Mucosa of rectum (tissue), 2 donors: ENCODE results near the gene GLP2R.

Source experiments
- H3K27ac ChIP-seq, 2 donors: one replicate each; pipeline ENCODE4 v1.7.0; 2013; ENCODE audit warnings: inconsistent platforms in 2 of 2, low read depth in 2 of 2, low read length in 2 of 2
- H3K27me3 ChIP-seq, 2 donors: one replicate each; pipeline ENCODE4 v1.7.0; 2013; ENCODE audit warnings: low read length in 2 of 2; ENCODE audit not compliant: control insufficient read depth in 2 of 2, insufficient read depth in 2 of 2
- H3K36me3 ChIP-seq, 2 donors: one replicate each; pipeline ENCODE4 v1.7.0; 2013; ENCODE audit warnings: low read length in 2 of 2; ENCODE audit not compliant: control insufficient read depth in 2 of 2, insufficient read depth in 2 of 2
- H3K4me1 ChIP-seq, 2 donors: one replicate each; pipeline ENCODE4 v1.7.0; 2013; ENCODE audit warnings: low read length in 2 of 2, mild to moderate bottlenecking in 1 of 2; ENCODE audit not compliant: control insufficient read depth in 2 of 2, insufficient read depth in 2 of 2
- H3K4me3 ChIP-seq, 2 donors: one replicate each; pipeline ENCODE4 v1.7.0; 2013; ENCODE audit warnings: low read length in 2 of 2
- H3K9ac ChIP-seq, 2 donors: one replicate each; pipeline ENCODE4 v1.7.0; 2013; ENCODE audit warnings: low read length in 2 of 2, low read depth in 1 of 2, mild to moderate bottlenecking in 1 of 2
- H3K9me3 ChIP-seq, 2 donors: one replicate each; pipeline ENCODE4 v1.7.0; 2013; ENCODE audit warnings: low read length in 2 of 2; ENCODE audit not compliant: control insufficient read depth in 2 of 2
- donor health status: healthy.
- donor health status: Normal muscosa, but diverticular disease.

GLP2R gene

GRCh38 chr17:9872852-9873251 is 47.1 kb downstream of the GLP2R start:
- Histone ChIP-seq H3K27ac (no peak overlapping the region), H3K9ac (no peak overlapping the region), H3K36me3 (no peaks in the 10 kb centered on the region), H3K4me1 (no peaks in the 10 kb centered on the region), H3K9me3 (no peaks in the 10 kb centered on the region), H3K27me3 (no peaks in the 10 kb centered on the region), H3K4me3 (no peak overlapping the region)

DNA sequence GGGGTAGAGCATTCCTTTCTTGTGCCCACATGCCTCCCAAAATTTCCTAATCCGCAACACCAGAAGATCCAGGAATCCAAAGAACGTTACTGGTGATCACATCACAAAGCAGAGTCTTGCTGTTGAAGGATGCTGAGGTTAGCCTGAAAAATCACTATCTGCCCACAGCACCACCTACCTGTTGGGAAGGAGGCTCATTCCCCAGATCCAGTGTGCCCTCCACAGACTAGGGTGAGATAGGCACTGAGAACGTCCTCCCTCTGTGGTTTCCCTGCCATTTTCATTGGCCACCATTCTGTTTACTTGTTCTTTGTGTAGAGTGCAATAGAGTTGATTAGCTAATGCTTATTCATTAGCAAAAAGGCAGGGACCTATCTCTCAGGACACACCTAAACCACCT is 49.0 kb downstream of the GLP2R start:
- Histone ChIP-seq H3K4me3 (no peak overlapping the region), H3K36me3 (no peaks in the 10 kb centered on the region), H3K27ac (peak overlapping the region in 1 of 2 donors; percentile 6), H3K4me1 (no peaks in the 10 kb centered on the region), H3K9me3 (no peaks in the 10 kb centered on the region), H3K9ac (no peak overlapping the region), H3K27me3 (no peaks in the 10 kb centered on the region)

GRCh38 chr17:9875441-9875840 is 49.7 kb downstream of the GLP2R start:
- H3K27me3 ChIP-seq, result no peaks in the 10 kb centered on the region
- no peak overlapping the region for H3K9ac ChIP-seq
- H3K9me3 ChIP-seq, result no peaks in the 10 kb centered on the region
- no peaks in the 10 kb centered on the region for H3K4me1 ChIP-seq
- no peak overlapping the region for H3K4me3 ChIP-seq
- no peaks in the 10 kb centered on the region for H3K36me3 ChIP-seq
- H3K27ac ChIP-seq, result no peak overlapping the region

DNA sequence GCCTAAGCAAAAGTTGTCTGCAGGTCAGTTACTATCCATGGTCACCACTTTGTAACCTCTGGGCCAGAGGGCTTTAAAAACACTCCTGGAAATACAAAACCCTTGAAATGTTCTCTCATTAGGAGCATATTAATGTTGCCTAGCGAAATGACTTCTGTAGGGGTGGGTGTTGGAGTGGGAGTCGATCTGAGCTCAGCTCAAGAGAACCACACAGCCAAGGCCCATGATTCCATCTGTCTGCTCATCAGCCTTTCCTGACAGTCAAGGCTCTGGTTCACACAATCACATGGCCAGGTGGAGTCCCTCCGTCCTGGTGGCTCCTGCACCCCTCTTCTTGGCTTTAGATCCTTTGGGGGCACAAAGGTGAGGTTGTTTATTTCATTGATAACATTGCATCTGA is 52.6 kb downstream of the GLP2R start:
- no peak overlapping the region for H3K9ac ChIP-seq
- H3K27ac ChIP-seq, result no peak overlapping the region
- H3K4me3 ChIP-seq, result no peak overlapping the region
- H3K9me3 ChIP-seq, result peaks cover 0 to 3% of the 10 kb centered on the region in 2 donors
- no peaks in the 10 kb centered on the region for H3K36me3 ChIP-seq
- no peaks in the 10 kb centered on the region for H3K27me3 ChIP-seq
- no peaks in the 10 kb centered on the region for H3K4me1 ChIP-seq

DNA sequence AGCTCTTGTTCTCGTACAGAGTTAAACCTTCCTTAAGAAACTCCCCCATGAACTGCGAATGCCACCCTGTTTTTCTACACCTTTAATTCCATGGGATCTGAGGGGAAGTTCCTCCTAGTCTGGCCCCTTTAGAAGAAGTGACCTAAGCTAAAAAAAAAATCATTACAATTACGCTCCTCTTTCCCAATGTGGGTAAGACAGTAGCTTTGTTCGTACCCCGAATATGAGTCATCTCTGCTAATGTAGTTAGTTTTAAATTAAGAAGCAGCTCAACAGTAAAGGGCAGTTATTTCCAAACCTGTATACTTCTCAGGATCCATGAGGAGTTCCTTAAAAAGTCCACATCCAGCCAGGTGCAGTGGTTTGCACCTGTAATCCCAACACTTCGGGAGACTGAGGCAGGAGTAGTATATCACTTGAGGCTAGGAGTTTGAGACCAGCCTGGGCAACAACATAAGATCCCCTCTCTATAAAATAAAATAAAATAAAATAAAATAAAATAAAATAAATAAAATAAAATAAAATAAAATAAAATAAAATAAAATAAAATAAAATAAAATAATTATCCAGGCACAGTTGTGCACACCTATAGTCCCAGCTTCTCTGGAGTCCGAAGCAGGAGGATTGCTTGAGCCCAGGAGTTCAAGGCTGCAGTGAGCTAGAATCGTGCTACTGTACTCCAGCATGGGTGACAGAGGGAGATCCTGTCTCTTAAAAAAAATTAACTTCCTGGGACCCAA is 53.2 kb downstream of the GLP2R start:
- H3K9ac ChIP-seq, result no peak overlapping the region
- no peak overlapping the region for H3K4me3 ChIP-seq
- H3K4me1 ChIP-seq, result no peaks in the 10 kb centered on the region
- H3K9me3 ChIP-seq, result peaks cover 0 to 3% of the 10 kb centered on the region in 2 donors
- H3K27ac ChIP-seq, result no peak overlapping the region
- no peaks in the 10 kb centered on the region for H3K36me3 ChIP-seq
- no peaks in the 10 kb centered on the region for H3K27me3 ChIP-seq

- Histone ChIP-seq H3K36me3 (no peaks in the 10 kb centered on the region), H3K27ac (no peak overlapping the region), H3K4me3 (no peak overlapping the region), H3K9me3 (peaks cover 0 to 3% of the 10 kb centered on the region in 2 donors), H3K4me1 (no peaks in the 10 kb centered on the region), H3K9ac (no peak overlapping the region), H3K27me3 (no peaks in the 10 kb centered on the region)
These were observed 54.9 kb downstream of the GLP2R start for GRCh38 chr17:9880582-9880999.

DNA sequence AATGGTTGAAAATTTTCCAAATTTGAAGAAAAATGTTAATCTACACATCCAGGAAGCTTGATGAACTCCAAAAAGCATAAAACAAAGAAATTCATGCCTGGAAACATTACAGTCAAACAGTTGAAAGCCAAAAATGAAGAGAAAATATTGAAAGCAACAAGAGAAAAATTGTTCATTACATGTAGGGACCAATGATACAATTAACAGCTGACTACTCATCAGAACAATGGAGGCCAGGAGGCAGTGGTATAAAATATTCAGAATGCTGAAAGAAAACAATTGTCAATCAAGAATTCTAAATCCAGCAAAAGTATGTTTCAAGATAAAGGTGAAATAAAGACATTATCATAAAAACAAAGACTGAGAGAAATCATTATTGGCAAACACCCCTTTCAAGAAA is 57.7 kb downstream of the GLP2R start:
- H3K27ac ChIP-seq, result no peak overlapping the region
- H3K27me3 ChIP-seq, result no peaks in the 10 kb centered on the region
- H3K9me3 ChIP-seq, result peaks cover 0 to 3% of the 10 kb centered on the region in 2 donors
- no peak overlapping the region for H3K4me3 ChIP-seq
- no peaks in the 10 kb centered on the region for H3K36me3 ChIP-seq
- no peaks in the 10 kb centered on the region for H3K4me1 ChIP-seq
- H3K9ac ChIP-seq, result no peak overlapping the region

DNA sequence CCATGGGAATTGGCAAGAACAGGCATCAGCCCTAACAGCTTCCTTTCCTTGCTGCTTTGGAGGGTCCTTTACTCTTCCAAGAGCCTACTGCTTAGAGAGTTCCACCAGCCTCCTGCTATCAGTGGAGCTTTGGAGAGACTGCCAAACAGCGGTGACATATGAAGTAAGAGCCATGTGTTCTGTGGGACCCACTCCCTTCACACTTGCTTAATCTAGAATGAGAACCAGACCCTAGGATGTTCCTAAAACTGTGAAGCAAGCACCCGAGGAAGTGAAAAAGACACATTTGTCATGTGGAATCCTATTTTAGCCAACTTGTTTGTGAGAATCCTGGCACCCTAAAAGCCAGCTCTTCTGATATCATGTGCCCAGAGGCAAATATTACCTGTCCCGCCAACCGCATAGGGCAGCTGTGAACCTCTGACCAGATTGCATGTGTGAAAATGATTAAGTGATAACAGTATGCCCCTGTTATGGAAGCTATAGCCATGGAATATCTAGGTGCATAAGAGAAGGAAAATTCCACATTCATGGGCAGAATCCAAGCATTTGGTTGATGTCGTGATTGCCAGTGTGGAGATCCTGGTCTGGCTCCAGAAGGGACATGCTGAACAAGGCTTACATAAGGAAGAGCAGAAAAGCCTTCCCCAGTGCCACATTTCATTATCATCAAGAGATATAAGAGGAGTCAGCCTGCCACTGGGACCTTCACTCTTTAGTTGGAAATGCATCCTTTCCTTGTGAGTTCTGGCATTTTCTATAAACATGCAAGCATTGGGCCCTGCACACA is 60.6 kb downstream of the GLP2R start:
- no peak overlapping the region for H3K4me3 ChIP-seq

DNA sequence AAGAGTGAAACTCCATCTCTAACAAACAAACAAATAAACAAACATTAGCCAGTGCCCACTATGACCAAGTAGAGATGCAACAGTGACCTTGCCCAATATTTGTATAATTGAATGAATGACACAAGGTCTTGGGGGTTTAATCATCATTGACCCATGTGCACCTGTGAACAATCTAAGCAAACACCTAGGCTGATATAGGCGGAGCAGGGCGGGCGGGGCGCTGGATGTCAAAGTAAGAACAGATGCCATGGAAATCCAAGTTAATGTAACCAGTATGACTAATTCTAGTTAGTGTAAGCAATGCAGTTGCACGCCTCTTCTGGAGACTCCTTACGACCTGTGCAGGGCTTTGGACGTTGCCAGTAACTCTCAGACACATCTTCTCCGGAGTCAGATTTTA is 61.8 kb downstream of the GLP2R start:
- H3K9me3 ChIP-seq, result peaks cover 0 to 3% of the 10 kb centered on the region in 2 donors
- no peaks in the 10 kb centered on the region for H3K4me1 ChIP-seq
- no peaks in the 10 kb centered on the region for H3K36me3 ChIP-seq
- H3K27me3 ChIP-seq, result no peaks in the 10 kb centered on the region
- no peak overlapping the region for H3K27ac ChIP-seq
- H3K9ac ChIP-seq, result no peak overlapping the region
- H3K4me3 ChIP-seq, result no peak overlapping the region

More for the DNA sequence above, 60.6 kb downstream of the GLP2R start:
- Histone ChIP-seq H3K9ac (no peak overlapping the region), H3K9me3 (peaks cover 0 to 3% of the 10 kb centered on the region in 2 donors), H3K27me3 (no peaks in the 10 kb centered on the region), H3K4me1 (no peaks in the 10 kb centered on the region), H3K27ac (no peak overlapping the region), H3K36me3 (no peaks in the 10 kb centered on the region)

- H3K4me3 ChIP-seq, result no peak overlapping the region
- no peak overlapping the region for H3K27ac ChIP-seq
- no peaks in the 10 kb centered on the region for H3K9me3 ChIP-seq
- no peaks in the 10 kb centered on the region for H3K4me1 ChIP-seq
- no peaks in the 10 kb centered on the region for H3K36me3 ChIP-seq
- no peaks in the 10 kb centered on the region for H3K27me3 ChIP-seq
- no peak overlapping the region for H3K9ac ChIP-seq
These were observed 64.4 kb downstream of the GLP2R start for GRCh38 chr17:9890124-9890523.
